Adrenal gland (tissue), 5 donors: ENCODE results near the gene PKP3.

Experiments
- POLR2A ChIP-seq, 2 donors: fragments of 450-650 bp; IDR thresholded peaks; one replicate each; pipeline ENCODE4 v1.6.1; 2017; ENCODE audit warnings: antibody characterized with exemption in 2 of 2, mild to moderate bottlenecking in 2 of 2, moderate library complexity in 1 of 2
- TF ChIP-seq, protein P1 (sequence below), 6 experiments: fragments of 450-650 bp in 4 of 6; fragments of 200-600 bp in 2 of 6; sonication (generic) in 1 of 6; IDR thresholded peaks; 1 replicate in 5 of 6; 2 replicates in 1 of 6; pipeline versions ENCODE4 v1.5.1 to v1.8.0; 2016 to 2021; ENCODE audit warnings: antibody characterized with exemption in 6 of 6, mild to moderate bottlenecking in 2 of 6, moderate library complexity in 1 of 6
- donor health status: DM: no; HTN: no; CAD: no.

- TF ChIP-seq, protein P1, sequence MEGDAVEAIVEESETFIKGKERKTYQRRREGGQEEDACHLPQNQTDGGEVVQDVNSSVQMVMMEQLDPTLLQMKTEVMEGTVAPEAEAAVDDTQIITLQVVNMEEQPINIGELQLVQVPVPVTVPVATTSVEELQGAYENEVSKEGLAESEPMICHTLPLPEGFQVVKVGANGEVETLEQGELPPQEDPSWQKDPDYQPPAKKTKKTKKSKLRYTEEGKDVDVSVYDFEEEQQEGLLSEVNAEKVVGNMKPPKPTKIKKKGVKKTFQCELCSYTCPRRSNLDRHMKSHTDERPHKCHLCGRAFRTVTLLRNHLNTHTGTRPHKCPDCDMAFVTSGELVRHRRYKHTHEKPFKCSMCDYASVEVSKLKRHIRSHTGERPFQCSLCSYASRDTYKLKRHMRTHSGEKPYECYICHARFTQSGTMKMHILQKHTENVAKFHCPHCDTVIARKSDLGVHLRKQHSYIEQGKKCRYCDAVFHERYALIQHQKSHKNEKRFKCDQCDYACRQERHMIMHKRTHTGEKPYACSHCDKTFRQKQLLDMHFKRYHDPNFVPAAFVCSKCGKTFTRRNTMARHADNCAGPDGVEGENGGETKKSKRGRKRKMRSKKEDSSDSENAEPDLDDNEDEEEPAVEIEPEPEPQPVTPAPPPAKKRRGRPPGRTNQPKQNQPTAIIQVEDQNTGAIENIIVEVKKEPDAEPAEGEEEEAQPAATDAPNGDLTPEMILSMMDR (IDR thresholded peaks at IDR 0.05) = no peak
- no peak for TF ChIP-seq POLR2A (IDR thresholded peaks at IDR 0.05)
Observed at GRCh38 chr11:424232-424631, 30.2 kb downstream of the PKP3 start.
